GM12878 (cell line): ENCODE results near the gene NDUFV1. TPM values are rescaled to one million over a fixed set of nuclear protein-coding genes. Genes with fewer than 3 reads are reported as not detected.

Source experiments
- ATAC-seq: fragments of 200-7000 bp; cut with Tn5 transposase; 3 replicates; pipeline ENCODE4 v1.9.1; 2020; ENCODE audit warnings: mild to moderate bottlenecking, moderate library complexity
- BruUV-seq: library from RNA; stranded (reverse); fragments of 400-500 nt; replicated peaks from 2 replicates; lab custom pipeline; 2021; lab: Mats Ljungman, UMichigan
- CTCF ChIA-PET: fragments of 300-600 bp; sonication (Branson Sonifier 250); formaldehyde crosslinking; extraction: SDS; loops from one replicate; lab custom pipeline; 2021; ENCODE audit warnings: inconsistent platforms; lab: Yijun Ruan, JAX
- POLR2A ChIA-PET: fragments of 350-600 bp; formaldehyde crosslinking; extraction: SDS; loops from one replicate; lab custom pipeline; 2021; ENCODE audit warnings: inconsistent platforms; lab: Charles Lee
- RAD21 ChIA-PET: fragments of 300-600 bp; sonication (Branson Sonifier 250); formaldehyde crosslinking; loops from one replicate; lab custom pipeline; 2023; ENCODE audit warnings: antibody characterized with exemption; ENCODE audit not compliant: unreplicated experiment; lab: Charles Lee
- SMC1A ChIA-PET: fragments of 300-600 bp; sonication (Branson Sonifier 250); formaldehyde crosslinking; loops from one replicate; lab custom pipeline; 2023; ENCODE audit not compliant: unreplicated experiment, uncharacterized antibody; lab: Charles Lee
- DNase-seq: peaks from one replicate; pipeline ENCODE4 v3.0.0-alpha.2; 2011; ENCODE audit warnings: low read depth, low spot score
- FAIRE-seq: peaks from 3 replicates; lab custom pipeline; 2011; peaks lifted over from hg19 to GRCh38; lab: Jason Lieb, UNC
- H2AFZ ChIP-seq: 2 replicates; pipeline ENCODE4 v1.6.0; 2011; ENCODE audit warnings: low read depth, low read length, control low read depth; ENCODE audit not compliant: control insufficient read depth
- H3K27ac ChIP-seq: 2 replicates; pipeline ENCODE4 v1.5.1; 2011; ENCODE audit warnings: control low read depth; ENCODE audit not compliant: control insufficient read depth, insufficient read depth
- H3K27me3 ChIP-seq, 2 experiments: replicated peaks in 1 of 2; 2 replicates each; pipeline versions ENCODE4 v1.6.0 to v1.6.1; 2011; ENCODE audit warnings: low read length in 1 of 2; ENCODE audit not compliant: control insufficient read depth in 2 of 2, insufficient read depth in 2 of 2
- H3K36me3 ChIP-seq, 2 experiments: 2 replicates each; pipeline ENCODE4 v1.5.1; 2011; ENCODE audit warnings: low read length in 1 of 2; ENCODE audit not compliant: control insufficient read depth in 2 of 2, insufficient read depth in 2 of 2
- H3K4me1 ChIP-seq: 2 replicates; pipeline ENCODE4 v1.6.1; 2011; ENCODE audit warnings: mild to moderate bottlenecking, low read length, moderate library complexity, mixed read lengths; ENCODE audit not compliant: control insufficient read depth, insufficient read depth
- H3K4me2 ChIP-seq: 2 replicates; pipeline ENCODE4 v1.6.0; 2011; ENCODE audit warnings: control low read depth; ENCODE audit not compliant: control insufficient read depth, insufficient read depth
- H3K4me3 ChIP-seq: fragments of 200-600 bp; sonication (generic); 2 replicates; pipeline ENCODE4 v1.5.1; 2016
- H3K79me2 ChIP-seq: 2 replicates; pipeline ENCODE4 v1.6.0; 2011; ENCODE audit warnings: low read length; ENCODE audit not compliant: control insufficient read depth, insufficient read depth
- H3K9ac ChIP-seq: 2 replicates; pipeline ENCODE4 v1.8.0; 2011; ENCODE audit warnings: low read length, control low read depth, mixed read lengths; ENCODE audit not compliant: control insufficient read depth, insufficient read depth
- H3K9me3 ChIP-seq: replicated peaks from 3 replicates; pipeline ENCODE4 v1.5.1; 2011; ENCODE audit warnings: mild to moderate bottlenecking, low read length; ENCODE audit not compliant: control insufficient read depth, insufficient read depth
- H4K20me1 ChIP-seq: 2 replicates; pipeline ENCODE4 v1.6.0; 2011; ENCODE audit not compliant: control insufficient read depth, insufficient read depth
- ASH2L ChIP-seq: fragments of 300-600, 200-600 bp; sonication (generic); IDR thresholded peaks from 2 replicates; pipeline ENCODE4 v1.6.1; 2017; ENCODE audit warnings: low read depth, mild to moderate bottlenecking, borderline replicate concordance
- KAT2A ChIP-seq: conservative IDR thresholded peaks from 2 replicates; pipeline ENCODE4 v1.6.1; 2011; ENCODE audit warnings: low read depth, low read length; ENCODE audit not compliant: control insufficient read depth
- NFYB ChIP-seq: IDR thresholded peaks from 2 replicates; pipeline ENCODE4 v1.6.1; 2011; ENCODE audit warnings: low read depth, mild to moderate bottlenecking, low read length, improper control_type of control experiment, moderate library complexity; ENCODE audit not compliant: insufficient read depth
- TCF7 ChIP-seq: IDR thresholded peaks from 2 replicates; pipeline ENCODE4 v1.6.1; 2014; ENCODE audit warnings: antibody characterized with exemption, borderline replicate concordance
- ZBTB4 ChIP-seq: fragments of 450-650 bp; formaldehyde crosslinking; IDR thresholded peaks from 2 replicates; pipeline ENCODE4 v1.4.0; 2022; ENCODE audit warnings: mild to moderate bottlenecking, moderate library complexity
- ZZZ3 ChIP-seq: IDR thresholded peaks from 2 replicates; pipeline ENCODE4 v1.6.1; 2011; ENCODE audit warnings: low read depth; ENCODE audit not compliant: control insufficient read depth, insufficient read length
- WGBS: methylation state at CpG from one replicate; pipeline ENCODE4 v1.1.6; 2016; ENCODE audit warnings: low lambda C conversion rate; ENCODE audit not compliant: insufficient replicate concordance, insufficient coverage; ENCODE audit errors: missing lambda C conversion rate; 5-methylcytosine and 5-hydroxymethylcytosine counted together
- in situ Hi-C: fragments of 300-500 bp; cut with MboI; formaldehyde crosslinking; loops from 9 replicates; pipeline ENCODE4 v1.14.3; 2018; ENCODE audit warnings: mixed read lengths
- intact Hi-C: fragments of 100-400 bp; cut with micrococcal nuclease; formaldehyde crosslinking; loops from one replicate; pipeline ENCODE4 v1.14.2; 2022; ENCODE audit not compliant: unreplicated experiment
- polyA plus RNA-seq, 11 experiments: library from polyadenylated mRNA; depleted of rRNA in 4 of 11; unstranded in 6 of 11; stranded (reverse) in 5 of 11; fragments of >200 nt; fragmentation: Nextera tagmentation in 4 of 11; fragmentation: Illumina TruSeq in 1 of 11; extraction: Ambion mirVana in 4 of 11; extraction: Trizol in 1 of 11; gene quantifications; 1 replicate in 1 of 11; 2 replicates in 10 of 11; pipeline versions ENCODE4 v1.2.1 to v1.2.3, GENCODE V29; 2011 to 2016; ENCODE audit warnings: inconsistent platforms in 2 of 11, missing spikeins in 2 of 11, low read depth in 1 of 11
- total RNA-seq, 4 experiments: library from RNA; depleted of rRNA in 3 of 4; stranded (reverse); fragments of >200 nt in 3 of 4; fragmentation: Illumina TruSeq in 1 of 4; extraction: Trizol in 1 of 4; gene quantifications; 2 replicates each; pipeline versions ENCODE4 v1.2.1 to v1.2.3, GENCODE V29; 2013 to 2021
- TF ChIP-seq, protein P1 (sequence below): fragments of 450-650 bp; IDR thresholded peaks from 2 replicates; pipeline ENCODE4 v1.6.1; 2016; ENCODE audit warnings: mild to moderate bottlenecking

Gene NDUFV1
- total and polyA plus RNA-seq, 10 of the 15 experiments (the other 5 are each of a cell fraction or from before 2014, with no cell fraction given): 8.2 to 380 (median 231) TPM

GRCh38 chr11:67564230-67564629, 42.5 kb upstream of the NDUFV1 start:
- RAD21 ChIA-PET: no interaction called here
- no peak overlapping the region for H2AFZ ChIP-seq
- 75% methylated on average over 4 of the region's 4 CpGs for whole genome bisulfite sequencing
- in situ Hi-C loops: no loop called here
- no TSS peak for BruUV-seq
- POLR2A ChIA-PET: no interaction called here
- peaks cover 23% of the 10 kb centered on the region for H3K4me1 ChIP-seq
- H3K9ac ChIP-seq: no peak overlapping the region
- H3K27ac ChIP-seq: no peak overlapping the region
- FAIRE-seq: no peak
- no peaks in the 10 kb centered on the region for H3K27me3 ChIP-seq
- no peaks in the 10 kb centered on the region for H3K79me2 ChIP-seq
- SMC1A ChIA-PET: interaction anchor here (2.4 kb wide), 1 partner anchor 16 kb away, joined by 9 read pairs; no protein-coding TSS in a partner anchor
- DNase-seq: no peak
- no peak overlapping the region for H3K4me3 ChIP-seq
- no peak for ATAC-seq
- TF ChIP-seq ASH2L: no peak
- no peak for TF ChIP-seq ZZZ3
- no peak for TF ChIP-seq TCF7
- TF ChIP-seq, protein P1, sequence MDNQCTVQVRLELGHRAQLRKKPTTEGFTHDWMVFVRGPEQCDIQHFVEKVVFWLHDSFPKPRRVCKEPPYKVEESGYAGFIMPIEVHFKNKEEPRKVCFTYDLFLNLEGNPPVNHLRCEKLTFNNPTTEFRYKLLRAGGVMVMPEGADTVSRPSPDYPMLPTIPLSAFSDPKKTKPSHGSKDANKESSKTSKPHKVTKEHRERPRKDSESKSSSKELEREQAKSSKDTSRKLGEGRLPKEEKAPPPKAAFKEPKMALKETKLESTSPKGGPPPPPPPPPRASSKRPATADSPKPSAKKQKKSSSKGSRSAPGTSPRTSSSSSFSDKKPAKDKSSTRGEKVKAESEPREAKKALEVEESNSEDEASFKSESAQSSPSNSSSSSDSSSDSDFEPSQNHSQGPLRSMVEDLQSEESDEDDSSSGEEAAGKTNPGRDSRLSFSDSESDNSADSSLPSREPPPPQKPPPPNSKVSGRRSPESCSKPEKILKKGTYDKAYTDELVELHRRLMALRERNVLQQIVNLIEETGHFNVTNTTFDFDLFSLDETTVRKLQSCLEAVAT: no peak
- TF ChIP-seq KAT2A: no peak
- TF ChIP-seq NFYB: no peak
- TF ChIP-seq ZBTB4: no peak
- intact Hi-C loops: no loop called here
- CTCF ChIA-PET: interaction anchor here (1.2 to 1.3 kb wide), 2 partner anchors 8 to 72 kb away, joined by 3 to 4 read pairs; no protein-coding TSS in a partner anchor
- H4K20me1 ChIP-seq: no peaks in the 10 kb centered on the region
- H3K9me3 ChIP-seq: no peaks in the 10 kb centered on the region
- H3K36me3 ChIP-seq: no peaks in the 10 kb centered on the region
- H3K4me2 ChIP-seq: no peak overlapping the region
